H1 (cell line): Measurements from ENCODE around the gene NOL9. TPM values are rescaled to one million over a fixed set of nuclear protein-coding genes. Genes with fewer than 3 reads are reported as not detected.

Experiments used
- CTCF ChIA-PET: fragments of 300-600 bp; sonication (Branson Sonifier 250); formaldehyde crosslinking; loops from one replicate; lab custom pipeline; 2021; ENCODE audit not compliant: partially characterized antibody; lab: Charles Lee
- POLR2A ChIA-PET: fragments of 300-600 bp; sonication (Branson Sonifier 250); formaldehyde crosslinking; loops from one replicate; lab custom pipeline; 2021; ENCODE audit warnings: inconsistent platforms; ENCODE audit not compliant: partially characterized antibody; lab: Charles Lee
- DNase-seq, 2 experiments: peaks; one replicate each; pipeline versions ENCODE4 v3.0.0 to v3.0.0-alpha.2; 2010 to 2022; ENCODE audit warnings: low spot score in 2 of 2, low read depth in 1 of 2, mixed read lengths in 1 of 2
- FAIRE-seq: peaks from 2 replicates; lab custom pipeline; 2011; peaks lifted over from hg19 to GRCh38; lab: Jason Lieb, UNC
- H2AFZ ChIP-seq: 2 replicates; pipeline ENCODE4 v1.8.1; 2012; ENCODE audit warnings: low read length, inconsistent platforms
- H2AK5ac ChIP-seq: 2 replicates; pipeline ENCODE4 v1.6.1; 2013; ENCODE audit warnings: low read depth, low read length
- H2BK120ac ChIP-seq: replicated peaks from 2 replicates; pipeline ENCODE3; 2013; ENCODE audit warnings: low read depth, low read length, inconsistent platforms
- H2BK12ac ChIP-seq: 2 replicates; pipeline ENCODE4 v1.6.1; 2013; ENCODE audit warnings: low read depth, low read length
- H2BK15ac ChIP-seq: 2 replicates; pipeline ENCODE4 v1.6.1; 2013; ENCODE audit warnings: low read length
- H2BK20ac ChIP-seq: 2 replicates; pipeline ENCODE4 v1.6.1; 2013; ENCODE audit warnings: low read length
- H2BK5ac ChIP-seq: 2 replicates; pipeline ENCODE4 v1.6.1; 2013; ENCODE audit warnings: low read depth, low read length
- H3K14ac ChIP-seq: 2 replicates; pipeline ENCODE4 v1.6.1; 2013; ENCODE audit warnings: inconsistent platforms; ENCODE audit not compliant: insufficient read length
- H3K18ac ChIP-seq: 2 replicates; pipeline ENCODE4 v1.6.1; 2013; ENCODE audit warnings: low read length; ENCODE audit errors: extremely low read depth
- H3K23ac ChIP-seq: 2 replicates; pipeline ENCODE4 v1.6.1; 2013; ENCODE audit warnings: inconsistent platforms; ENCODE audit not compliant: insufficient read length
- H3K23me2 ChIP-seq: 2 replicates; pipeline ENCODE4 v1.6.1; 2013; ENCODE audit warnings: low read depth, low read length
- H3K27ac ChIP-seq: 2 replicates; pipeline ENCODE4 v1.6.1; 2011; ENCODE audit warnings: low read depth, low read length, inconsistent platforms
- H3K27me3 ChIP-seq, 4 experiments: replicated peaks in 1 of 4; 1 replicate in 1 of 4; 2 replicates in 3 of 4; pipeline versions ENCODE4 v1.6.1 to v1.8.1; 2011 to 2013; ENCODE audit warnings: low read length in 3 of 4, mild to moderate bottlenecking in 3 of 4, inconsistent platforms in 2 of 4, mixed read lengths in 2 of 4, moderate library complexity in 1 of 4; ENCODE audit not compliant: control insufficient read depth in 3 of 4, insufficient read depth in 3 of 4; ENCODE audit errors: extremely low read depth in 1 of 4
- H3K36me3 ChIP-seq, 4 experiments: 2 replicates each; pipeline versions ENCODE4 v1.6.1 to v1.8.1; 2011 to 2013; ENCODE audit warnings: mild to moderate bottlenecking in 4 of 4, low read length in 3 of 4, moderate library complexity in 2 of 4, control low read depth in 1 of 4, inconsistent platforms in 1 of 4; ENCODE audit not compliant: insufficient read depth in 4 of 4, control insufficient read depth in 2 of 4
- H3K4ac ChIP-seq: replicated peaks from 2 replicates; pipeline ENCODE3; 2013; ENCODE audit warnings: low read length, low read depth, mixed read lengths, inconsistent platforms; ENCODE audit not compliant: insufficient read length
- H3K4me1 ChIP-seq, 4 experiments: replicated peaks in 1 of 4; 1 replicate in 1 of 4; 2 replicates in 3 of 4; pipeline versions ENCODE4 v1.6.1 to v1.8.1; 2011 to 2013; ENCODE audit warnings: low read length in 3 of 4, inconsistent platforms in 2 of 4, mixed read lengths in 1 of 4; ENCODE audit not compliant: insufficient read depth in 4 of 4, control insufficient read depth in 3 of 4
- H3K4me2 ChIP-seq, 2 experiments: 2 replicates each; pipeline versions ENCODE4 v1.6.1 to v1.8.1; 2011 to 2013; ENCODE audit warnings: low read depth in 2 of 2, low read length in 2 of 2, control low read depth in 1 of 2, inconsistent platforms in 1 of 2, mild to moderate bottlenecking in 1 of 2; ENCODE audit not compliant: insufficient read depth in 1 of 2
- H3K4me3 ChIP-seq, 4 experiments: fragments of 200-600, 300-600 bp in 1 of 4; sonication (generic), shearing (Covaris generic), sonication (Bioruptor Twin) in 1 of 4; 2 replicates each; pipeline versions ENCODE4 v1.5.1 to v1.8.1; 2011 to 2016; ENCODE audit warnings: low read length in 4 of 4, low read depth in 3 of 4, control low read depth in 2 of 4, inconsistent platforms in 2 of 4, mild to moderate bottlenecking in 2 of 4, mixed read lengths in 1 of 4, moderate library complexity in 1 of 4; ENCODE audit not compliant: insufficient read depth in 2 of 4; ENCODE audit errors: extremely low read depth in 1 of 4
- H3K56ac ChIP-seq: replicated peaks from 2 replicates; pipeline ENCODE3; 2013; ENCODE audit warnings: low read depth, mild to moderate bottlenecking, mixed read lengths, low read length, inconsistent platforms; ENCODE audit not compliant: insufficient read length
- H3K79me1 ChIP-seq: 2 replicates; pipeline ENCODE4 v1.6.1; 2013; ENCODE audit warnings: low read depth, low read length, control low read depth
- H3K79me2 ChIP-seq, 2 experiments: 2 replicates each; pipeline versions ENCODE4 v1.6.1 to v1.8.1; 2012 to 2013; ENCODE audit warnings: low read length in 2 of 2, mild to moderate bottlenecking in 2 of 2, inconsistent platforms in 1 of 2; ENCODE audit not compliant: insufficient read depth in 2 of 2, control insufficient read depth in 1 of 2
- H3K9ac ChIP-seq, 4 experiments: replicated peaks in 1 of 4; 1 replicate in 1 of 4; 2 replicates in 3 of 4; pipeline versions ENCODE4 v1.6.1 to v1.8.1; 2011 to 2013; ENCODE audit warnings: low read depth in 3 of 4, low read length in 3 of 4, control low read depth in 2 of 4, mild to moderate bottlenecking in 2 of 4, moderate library complexity in 2 of 4, inconsistent platforms in 1 of 4; ENCODE audit errors: extremely low read depth in 1 of 4
- H3K9me3 ChIP-seq, 2 experiments: 2 replicates each; pipeline versions ENCODE4 v1.6.1 to v1.8.1; 2012 to 2013; ENCODE audit warnings: mild to moderate bottlenecking in 2 of 2, moderate library complexity in 2 of 2, control low read depth in 1 of 2, inconsistent platforms in 1 of 2, low read depth in 1 of 2, low read length in 1 of 2, mixed read lengths in 1 of 2; ENCODE audit not compliant: insufficient read depth in 2 of 2
- H4K20me1 ChIP-seq, 2 experiments: replicated peaks in 1 of 2; 2 replicates each; pipeline versions ENCODE3 to v1.8.1; 2011 to 2013; ENCODE audit warnings: inconsistent platforms in 2 of 2, low read length in 2 of 2, mild to moderate bottlenecking in 1 of 2; ENCODE audit not compliant: insufficient read depth in 2 of 2, control insufficient read depth in 1 of 2
- H4K5ac ChIP-seq: 2 replicates; pipeline ENCODE4 v1.6.1; 2013; ENCODE audit warnings: low read length, low read depth, mixed read lengths, inconsistent platforms; ENCODE audit not compliant: insufficient read length
- H4K8ac ChIP-seq: 2 replicates; pipeline ENCODE4 v1.8.0; 2013; ENCODE audit warnings: mild to moderate bottlenecking, moderate library complexity, low read length, inconsistent platforms; ENCODE audit not compliant: insufficient read depth; ENCODE audit errors: extremely low read depth
- H4K91ac ChIP-seq: replicated peaks from 2 replicates; pipeline ENCODE3; 2013; ENCODE audit warnings: low read length, mixed read lengths, inconsistent platforms; ENCODE audit not compliant: insufficient read length
- E2F6 ChIP-seq: IDR thresholded peaks from 2 replicates; pipeline ENCODE4 v1.6.1; 2012; ENCODE audit warnings: inconsistent platforms
- HDAC6 ChIP-seq: IDR thresholded peaks from one replicate; pipeline ENCODE4 v1.7.1; 2012; ENCODE audit warnings: low read depth, mild to moderate bottlenecking, inconsistent platforms, low read length, moderate library complexity
- POU5F1 ChIP-seq: IDR thresholded peaks from 2 replicates; pipeline ENCODE4 v1.6.1; 2011; ENCODE audit warnings: low read depth, mild to moderate bottlenecking, low read length, moderate library complexity
- YY1 ChIP-seq: IDR thresholded peaks from 2 replicates; pipeline ENCODE4 v1.6.1; 2011; ENCODE audit warnings: low read depth, mild to moderate bottlenecking, low read length
- ZNF274 ChIP-seq: IDR thresholded peaks from 2 replicates; pipeline ENCODE4 v1.7.0; 2012; ENCODE audit warnings: low read length, borderline replicate concordance; ENCODE audit errors: extremely low read depth
- WGBS, 2 experiments: shearing (Covaris generic) in 1 of 2; methylation state at CpG; one replicate each; pipeline versions ENCODE4 v1.1.6 to v1.1.7; 2013 to 2015; ENCODE audit warnings: low lambda C conversion rate in 2 of 2, mixed read lengths in 2 of 2, inconsistent platforms in 1 of 2, low coverage in 1 of 2, missing lambda C conversion rate in 1 of 2; ENCODE audit not compliant: insufficient replicate concordance in 2 of 2, insufficient coverage in 1 of 2, insufficient read length in 1 of 2; ENCODE audit errors: extremely low coverage in 1 of 2, missing lambda C conversion rate in 1 of 2; 5-methylcytosine and 5-hydroxymethylcytosine counted together
- polyA plus RNA-seq, 7 experiments: library from polyadenylated mRNA; depleted of rRNA in 3 of 7; stranded (reverse) in 5 of 7; unstranded in 2 of 7; fragments of >200 nt in 5 of 7; fragments of 200-250 nt in 2 of 7; gene quantifications; 1 replicate in 5 of 7; 2 replicates in 1 of 7; 4 replicates in 1 of 7; pipeline versions ENCODE4 v1.2.1 to v1.2.3, GENCODE V29; 2011 to 2013; ENCODE audit warnings: missing spikeins in 2 of 7, mixed read lengths in 2 of 7
- total RNA-seq: library from RNA; stranded (reverse); fragmentation: NEBNext Ultra II Directional; extraction: Animal tissue kit (Norgen Biotek cat#: 25700); gene quantifications from 2 replicates; pipeline ENCODE4 v1.2.1, GENCODE V29; 2021

NOL9 gene
- total and polyA plus RNA-seq, 2 of the 8 experiments (the other 6 are each of a cell fraction or from before 2014, with no cell fraction given), result 17.1 to 38.1 TPM

- H3K36me3 ChIP-seq, result no peaks in the 10 kb centered on the region
- H4K20me1 ChIP-seq, result peaks cover 4% of the 10 kb centered on the region in 2 experiments
- no peak overlapping the region for H2AFZ ChIP-seq
- DNase-seq (no peak), FAIRE-seq (no peak)
- no peak overlapping the region for H3K9ac ChIP-seq
- no peak overlapping the region for H4K8ac ChIP-seq
- no peak overlapping the region for H4K91ac ChIP-seq
- ChIA-PET CTCF (interaction anchor here (1.0 to 7.5 kb wide), 6 partner anchors 9 to 58 kb away, joined by 4 to 60 read pairs (median 6); no protein-coding TSS in a partner anchor), POLR2A (interaction anchor here (0.8 to 1.3 kb wide), 6 partner anchors 8 to 111 kb away, joined by 3 to 4 read pairs (median 4); partner anchors contain the start of gene NOL9)
- H3K27me3 ChIP-seq, result peaks cover 0 to 31% (median 20%) of the 10 kb centered on the region in 4 experiments; a peak in 5 of 7 replicates
- no peak overlapping the region for H3K27ac ChIP-seq
- no peak overlapping the region for H3K4ac ChIP-seq
- H3K56ac ChIP-seq, result no peak overlapping the region
- WGBS, 2 experiments, result 76% methylated on average over 14 of the region's 14 CpGs; no CpG with 5 or more reads in 1 of the 2 experiments
- H2BK12ac ChIP-seq, result peak overlapping the region; percentile 55; the same call in 1 of the 2 replicates
- H3K4me2 ChIP-seq, result peak overlapping the region; percentile 87 to 97
- no peak overlapping the region for H4K5ac ChIP-seq
- peak overlapping the region in 3 of 4 experiments; percentile 37 to 82 (median 57); a peak in 5 of 8 replicates for H3K4me3 ChIP-seq
- H3K14ac ChIP-seq, result no peak overlapping the region
- no peaks in the 10 kb centered on the region; the same call in 1 of the 2 replicates for H3K79me1 ChIP-seq
- H2BK5ac ChIP-seq, result no peak overlapping the region
- peaks cover 0 to 37% (median 23%) of the 10 kb centered on the region in 4 experiments; a peak in 6 of 7 replicates for H3K4me1 ChIP-seq
- no peak for TF ChIP-seq E2F6
- TF ChIP-seq POU5F1, result peak; percentile 78; the same call in 1 of the 2 replicates
- TF ChIP-seq YY1, result no peak
- TF ChIP-seq HDAC6, result no peak
- TF ChIP-seq ZNF274, result no peak
- H3K79me2 ChIP-seq, result no peaks in the 10 kb centered on the region
- H3K18ac ChIP-seq, result no peak overlapping the region; the same call in 1 of the 2 replicates
- peak overlapping the region; percentile 59; the same call in 1 of the 2 replicates for H2AK5ac ChIP-seq
- H3K9me3 ChIP-seq, result no peaks in the 10 kb centered on the region
- peak overlapping the region; percentile 89; the same call in 1 of the 2 replicates for H2BK15ac ChIP-seq
- no peak overlapping the region for H3K23ac ChIP-seq
- H3K23me2 ChIP-seq, result peaks cover 17% of the 10 kb centered on the region; the same call in 1 of the 2 replicates
- H2BK20ac ChIP-seq, result no peak overlapping the region
- no peak overlapping the region for H2BK120ac ChIP-seq
These were observed 58.6 kb downstream of the NOL9 start for GRCh38 chr1:6495540-6496364.
